ENCODE results near the gene KCNMB2.

KCNMB2 gene

GRCh38 chr3:178583963-178584575 lies 47.8 kb downstream of the KCNMB2 start:
- DNase-seq, result no peak

DNA sequence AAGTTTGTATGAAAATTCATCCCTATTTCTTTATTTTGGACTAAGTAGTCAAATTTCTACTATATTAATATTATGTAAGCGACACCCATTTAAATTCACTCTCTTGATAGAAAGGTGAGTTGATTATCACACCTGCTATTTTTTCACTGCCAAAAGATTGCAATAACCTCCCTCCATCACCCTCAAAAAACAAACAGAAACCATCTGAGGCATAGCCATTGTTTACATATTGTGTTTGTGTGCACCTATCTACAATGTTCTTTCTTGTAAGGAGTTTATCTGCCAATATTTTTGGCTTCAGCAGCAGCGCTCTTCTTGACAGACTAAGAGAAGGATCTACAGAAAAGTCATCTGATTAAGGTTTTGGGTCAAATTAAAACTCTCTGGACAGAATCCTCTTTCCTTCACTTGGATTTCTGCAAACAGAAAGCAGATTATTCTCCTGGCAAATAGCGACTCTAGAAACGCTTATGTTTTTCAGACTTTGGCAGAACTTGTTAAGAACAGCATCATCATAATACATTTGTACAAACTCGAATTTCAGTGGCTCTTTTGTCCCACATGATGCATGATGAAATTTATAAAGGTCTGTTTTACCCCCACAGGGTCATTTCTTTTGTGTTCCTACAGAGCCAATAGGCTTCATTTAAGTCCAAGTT lies 48.6 kb downstream of the KCNMB2 start:
- DNase-seq, result no peak

DNA sequence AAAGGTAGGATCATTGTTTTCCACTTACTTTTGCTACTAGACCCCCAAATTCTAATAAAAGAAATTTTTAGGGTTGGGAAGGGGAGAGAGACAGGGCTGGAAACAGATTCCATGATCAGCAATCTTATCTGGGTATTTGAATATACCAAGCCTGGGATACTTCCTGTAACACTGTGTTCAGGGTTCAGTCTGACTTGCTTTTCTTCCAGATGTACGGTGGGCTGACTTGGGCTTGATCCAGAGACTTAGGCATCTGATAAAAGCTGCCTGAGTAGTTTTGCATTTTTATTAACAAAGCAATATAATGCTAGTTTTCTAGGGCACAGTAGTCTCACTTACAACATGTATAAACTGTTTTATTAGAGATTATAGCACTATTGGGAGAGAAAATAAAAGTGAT lies 49.2 kb downstream of the KCNMB2 start:
- no peak for DNase-seq

- DNase-seq, result no peak
These were observed 49.8 kb downstream of the KCNMB2 start for GRCh38 chr3:178586076-178586475.

GRCh38 chr3:178588628-178589027 lies 52.4 kb downstream of the KCNMB2 start:
- no peak for DNase-seq

DNA sequence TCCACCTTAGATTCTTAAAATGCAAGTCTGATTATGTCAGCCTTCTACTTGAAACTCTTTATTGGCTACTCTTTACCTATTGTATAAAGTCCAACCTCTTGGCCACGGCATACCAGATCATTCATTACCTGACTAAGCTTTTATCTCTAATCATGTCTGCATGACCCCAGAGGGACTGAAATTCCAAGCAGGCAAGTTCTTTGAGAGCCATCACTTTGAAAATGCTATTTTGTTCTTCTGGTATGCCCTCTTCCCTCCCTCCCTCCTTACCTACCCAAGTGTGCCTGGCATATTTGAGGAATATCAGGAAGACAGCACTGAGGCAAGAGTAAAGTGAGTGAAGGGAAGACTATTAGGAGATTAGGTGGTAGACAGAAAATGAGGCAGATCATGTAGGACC lies 57.5 kb downstream of the KCNMB2 start:
- no peak for DNase-seq

DNA sequence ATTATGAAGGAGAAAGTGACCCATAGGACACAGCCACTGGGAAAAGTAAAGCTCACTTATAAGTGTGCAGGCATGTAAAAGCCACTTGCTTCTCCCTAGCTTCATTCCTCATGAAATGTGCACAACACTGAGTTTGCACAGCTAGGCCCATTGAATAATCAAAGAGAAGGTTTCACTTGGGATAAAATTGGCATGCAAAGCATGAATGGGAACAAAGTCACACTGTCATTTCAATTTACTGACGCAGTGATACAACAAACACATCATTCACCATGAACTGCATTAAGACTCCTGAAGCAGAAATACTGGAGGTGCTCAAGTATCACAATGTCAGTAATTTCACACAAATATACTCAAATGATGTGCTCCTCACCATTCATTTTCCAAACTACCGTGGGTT lies 61.1 kb downstream of the KCNMB2 start:
- DNase-seq, result no peak

DNA sequence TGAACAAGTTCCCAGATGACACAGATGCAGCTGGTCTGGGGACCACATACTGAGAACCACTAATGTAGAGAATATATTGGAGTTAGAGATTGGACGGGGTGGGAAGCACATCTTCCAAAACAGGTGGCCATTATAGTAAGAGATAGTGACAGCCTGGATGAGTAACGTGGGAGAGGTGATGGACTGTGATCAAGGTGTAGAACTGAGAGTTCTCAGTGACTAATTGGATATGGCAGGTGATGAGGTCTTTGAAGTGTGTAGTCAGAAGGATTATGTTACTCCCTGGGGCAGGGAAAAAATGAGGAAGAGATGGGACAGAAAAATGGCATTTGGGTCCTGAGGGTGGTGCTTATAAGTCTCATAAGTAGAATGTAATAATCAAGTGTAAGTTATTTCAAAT lies 66.6 kb downstream of the KCNMB2 start:
- no peak for DNase-seq

DNA sequence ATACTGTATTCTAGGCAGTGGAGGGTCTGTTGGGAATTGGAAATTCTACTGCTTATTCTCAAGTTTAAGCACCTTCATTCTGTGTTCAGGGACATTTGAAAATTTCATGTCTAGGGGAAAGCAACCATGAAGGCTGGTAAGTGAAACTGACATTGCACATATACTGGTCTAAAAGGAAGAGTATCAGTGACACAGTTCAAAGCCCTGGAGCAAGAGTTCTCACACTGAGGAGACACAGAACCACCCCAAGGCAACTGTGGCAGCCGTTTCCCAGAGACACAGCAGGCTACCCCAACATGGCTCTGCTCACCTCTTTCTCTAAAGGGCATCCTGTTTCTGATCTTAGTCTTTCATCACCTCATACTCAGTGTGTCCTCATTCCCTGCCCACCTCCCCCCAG lies 67.5 kb downstream of the KCNMB2 start:
- DNase-seq, result no peak

GRCh38 chr3:178618197-178618596 lies 82.0 kb downstream of the KCNMB2 start:
- no peak for DNase-seq

- no peak for DNase-seq
These were observed 82.7 kb downstream of the KCNMB2 start for GRCh38 chr3:178618896-178619295.

- DNase-seq, result no peak
These were observed 87.5 kb downstream of the KCNMB2 start for GRCh38 chr3:178623666-178624255.

DNA sequence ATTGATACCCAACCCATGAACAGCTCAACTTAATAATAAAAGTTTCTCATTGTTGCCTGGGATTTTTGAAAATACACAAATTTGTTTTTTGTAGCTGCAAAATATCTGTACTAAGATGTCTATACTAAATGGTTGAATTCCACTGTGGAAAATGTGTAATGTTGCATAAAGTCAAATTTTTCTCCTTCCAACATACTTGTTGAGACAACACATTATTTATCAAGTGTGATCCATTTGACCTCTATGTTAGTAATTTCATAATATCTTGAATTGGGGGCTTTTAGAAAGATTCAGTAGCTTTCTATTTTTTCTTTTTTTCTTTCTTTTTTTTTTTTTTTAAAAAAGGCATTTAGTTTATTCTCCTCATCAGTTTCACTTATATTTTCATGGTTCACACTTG lies 88.0 kb downstream of the KCNMB2 start:
- DNase-seq, result no peak

GRCh38 chr3:178625053-178625600 lies 88.9 kb downstream of the KCNMB2 start:
- no peak for DNase-seq

- DNase-seq, result no peak
These were observed 91.8 kb downstream of the KCNMB2 start for GRCh38 chr3:178628037-178628436.

GRCh38 chr3:178629430-178630178 lies 93.4 kb downstream of the KCNMB2 start:
- no peak for DNase-seq

DNA sequence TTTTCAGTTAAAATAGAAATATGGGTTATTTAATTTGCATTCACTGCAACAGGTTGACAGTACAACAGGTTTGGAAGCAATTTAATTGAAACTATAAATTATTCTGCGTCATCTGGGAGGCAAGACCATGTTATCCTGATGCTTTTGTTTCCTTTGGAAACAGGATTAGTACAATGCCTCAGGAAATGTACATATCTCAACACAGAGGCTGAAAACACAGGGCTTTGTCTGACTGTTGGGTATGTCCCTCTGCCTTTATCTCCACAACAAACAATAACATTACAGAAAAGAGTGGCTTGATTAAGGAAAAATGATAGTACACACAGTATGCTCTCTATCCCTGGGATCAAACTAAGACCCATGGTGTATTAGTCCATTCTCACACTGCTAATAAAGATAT lies 95.7 kb downstream of the KCNMB2 start:
- no peak for DNase-seq

GRCh38 chr3:178634975-178635374 lies 98.7 kb downstream of the KCNMB2 start:
- no peak for DNase-seq

- no peak for DNase-seq
These were observed 101.6 kb downstream of the KCNMB2 start for GRCh38 chr3:178637802-178638201.

DNA sequence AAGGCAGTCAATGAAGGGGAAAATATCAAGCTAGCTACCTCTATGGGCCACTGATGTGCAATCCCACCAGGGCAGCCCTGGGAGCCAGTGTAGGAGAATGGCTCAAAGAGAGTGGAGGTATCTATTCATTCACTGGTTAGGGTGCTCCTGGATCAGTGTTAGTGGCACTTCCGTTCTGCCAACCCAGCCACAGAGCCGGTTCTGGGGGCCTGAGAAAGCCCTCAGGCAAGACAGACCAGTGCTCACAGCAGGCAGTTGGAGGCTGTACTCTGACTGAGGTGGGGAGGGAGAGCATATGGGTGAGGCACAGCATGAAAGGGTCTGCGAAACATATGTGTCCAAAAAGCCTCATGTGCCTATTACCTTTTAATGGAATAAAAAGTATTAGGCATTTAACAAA lies 109.3 kb downstream of the KCNMB2 start:
- no peak for DNase-seq

DNA sequence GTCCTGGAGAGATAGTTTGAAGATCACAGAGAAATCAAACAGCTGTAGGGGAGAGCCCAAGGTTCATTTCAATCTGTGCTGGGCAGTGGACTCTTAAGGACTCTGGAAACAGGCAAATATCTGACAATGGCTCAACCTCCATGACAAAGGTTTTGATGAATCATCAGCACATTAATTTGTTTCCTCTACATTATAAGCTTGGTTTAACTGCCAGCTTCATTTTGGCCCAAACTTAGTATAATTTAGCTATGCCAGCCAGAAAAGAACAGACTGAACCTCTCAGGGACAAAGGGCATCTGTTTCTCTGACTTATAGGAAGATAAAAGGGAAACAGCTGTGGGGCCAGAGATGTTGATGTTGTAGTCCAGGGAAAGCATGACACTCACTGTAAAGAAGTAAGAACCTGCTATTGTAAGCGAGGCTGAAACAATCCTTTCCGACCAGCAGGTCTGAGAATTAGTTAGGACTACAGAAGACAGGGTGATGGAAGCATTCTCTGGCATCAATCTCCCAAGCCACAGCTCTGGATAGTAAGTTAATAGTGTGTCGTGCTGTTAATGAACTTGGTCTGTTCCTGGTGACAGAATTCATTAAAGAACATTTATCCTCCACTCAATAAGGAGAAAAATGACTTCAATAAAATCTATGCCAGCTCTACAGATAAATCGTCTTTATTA lies 110.1 kb downstream of the KCNMB2 start:
- DNase-seq, result no peak

DNA sequence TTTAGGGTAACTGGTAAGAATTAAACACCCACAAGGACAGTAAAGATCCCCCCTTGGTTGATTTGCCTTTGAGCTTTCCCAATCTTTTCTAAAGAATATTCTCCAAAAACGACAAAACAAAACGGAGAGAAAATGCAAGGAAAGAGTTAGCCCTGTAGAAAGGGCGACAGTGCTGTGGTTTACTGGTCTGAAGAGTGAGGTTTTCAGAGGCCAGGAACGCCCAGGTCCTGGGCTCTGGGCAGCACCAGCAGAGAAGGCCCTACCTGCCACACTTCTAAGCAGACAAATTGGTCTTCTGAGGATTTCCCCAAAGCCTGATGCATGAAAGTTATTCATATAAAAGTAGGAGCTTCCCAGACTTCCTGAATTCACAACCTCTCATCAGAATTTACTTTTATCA lies 119.3 kb downstream of the KCNMB2 start:
- DNase-seq, result no peak

GRCh38 chr3:178658694-178659325 lies 122.6 kb downstream of the KCNMB2 start:
- no peak for DNase-seq
